Psoas muscle (tissue), 8 donors: ENCODE measurements around the gene FGGY. TPM values are rescaled to one million over a fixed set of nuclear protein-coding genes. Genes with fewer than 3 reads are reported as not detected.

Experiments used
- ATAC-seq, 4 donors: fragments of 200-7000 bp; cut with Tn5 transposase; one replicate each; pipeline ENCODE4 v1.9.1; 2020; ENCODE audit warnings: moderate library complexity in 3 of 4, mild to moderate bottlenecking in 2 of 4
- DNase-seq, 2 donors: peaks; one replicate each; pipeline ENCODE4 v3.0.0-alpha.2; 2020
- H3K27ac ChIP-seq: fragments of 200-600 bp; one replicate; pipeline ENCODE4 v1.8.0; 2022
- H3K27me3 ChIP-seq, 3 donors: fragments of 200-600 bp in 1 of 3; one replicate each; pipeline versions ENCODE4 v1.6.1 to v1.8.0; 2013 to 2022; ENCODE audit warnings: low read length in 2 of 3, mild to moderate bottlenecking in 2 of 3, moderate library complexity in 1 of 3; ENCODE audit not compliant: insufficient read depth in 3 of 3
- H3K36me3 ChIP-seq, 2 donors: fragments of 200-600 bp in 1 of 2; one replicate each; pipeline versions ENCODE4 v1.6.1 to v1.8.0; 2013 to 2022; ENCODE audit warnings: low read depth in 1 of 2, mild to moderate bottlenecking in 1 of 2, moderate library complexity in 1 of 2; ENCODE audit not compliant: insufficient read depth in 1 of 2
- H3K4me1 ChIP-seq: fragments of 200-600 bp; one replicate; pipeline ENCODE4 v1.8.0; 2022
- H3K4me3 ChIP-seq: fragments of 200-600 bp; one replicate; pipeline ENCODE4 v1.8.0; 2022; ENCODE audit warnings: mild to moderate bottlenecking
- H3K9me3 ChIP-seq: fragments of 200-600 bp; one replicate; pipeline ENCODE4 v1.8.0; 2022
- CTCF ChIP-seq: fragments of 200-600 bp; IDR thresholded peaks from one replicate; pipeline ENCODE4 v1.8.0; 2022; ENCODE audit warnings: antibody characterized with exemption
- whole genome bisulfite sequencing, 3 donors: extraction: QIAGEN DNeasy Blood & Tissue Kit; methylation state at CpG; one replicate each; pipeline versions ENCODE4 v1.1.6 to v1.1.7; 2013; 5-methylcytosine and 5-hydroxymethylcytosine counted together
- intact Hi-C, 2 donors: fragments of 100-400 bp; cut with DNase I; formaldehyde crosslinking; loops; one replicate each; pipeline versions ENCODE4 v1.11.0 to v1.14.2; 2022
- polyA plus RNA-seq, 3 donors: library from polyadenylated mRNA; stranded (reverse); fragments of 200-250 nt; gene quantifications; one replicate each; pipeline ENCODE4 v1.2.3, GENCODE V29; 2013
- total RNA-seq, 4 donors: library from RNA; stranded (reverse); fragmentation: NEBNext Ultra II Directional in 2 of 4; extraction: Animal tissue kit (Norgen Biotek cat#: 25700) in 2 of 4; gene quantifications; one replicate each; pipeline versions ENCODE4 v1.2.1 to v1.2.4, GENCODE V29; 2021 to 2023
- donor health status: healthy with polysubstance abuse.
- donor health status: DM: no; HTN: no; CAD: no; lungs with moderate emphysema.
- donor health status: Bipolar disorder and iron deficiency.
- donor health status: healthy.
- donor health status: DM: yes; HTN: yes; CAD: no.
- donor health status: DM: no; HTN: no; CAD: no.
- donor health status: DM: no; HTN: no; CAD: no.
- donor health status: DM: yes; HTN: yes; CAD: no.

The FGGY gene
- total and polyA plus RNA-seq, 7 donors, result 11.9 to 72.2 (median 46.5) TPM

DNA sequence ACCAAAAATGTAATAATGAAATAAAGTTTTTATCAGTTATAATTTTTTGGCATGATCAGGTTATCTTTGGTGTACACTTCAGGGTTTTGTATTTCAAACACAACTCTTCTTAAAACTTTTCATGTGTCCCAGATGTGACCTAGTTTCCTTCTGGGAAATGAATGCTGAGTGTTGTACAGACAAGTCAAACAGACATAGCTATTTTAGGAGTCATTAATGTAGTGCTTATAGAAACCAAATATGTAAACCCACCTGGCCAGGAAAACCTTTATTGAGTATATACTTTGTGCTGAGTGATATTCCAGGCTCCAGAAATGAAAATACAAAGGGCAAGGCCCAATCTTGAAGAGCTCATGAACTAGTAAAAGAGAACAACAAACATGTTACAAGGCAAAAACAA, 491.9 kb downstream of the FGGY start:
- ATAC-seq (no peak), DNase-seq (no peak)
- Histone ChIP-seq H3K27me3 (no peaks in the 10 kb centered on the region), H3K36me3 (no peaks in the 10 kb centered on the region), H3K27ac (no peak overlapping the region), H3K9me3 (no peaks in the 10 kb centered on the region), H3K4me3 (no peak overlapping the region), H3K4me1 (no peaks in the 10 kb centered on the region)
- no peak for TF ChIP-seq CTCF
- intact Hi-C loops, result no loop called here

- intact Hi-C loops, result no loop called here
- Histone ChIP-seq H3K9me3 (peaks cover 11% of the 10 kb centered on the region), H3K27ac (no peak overlapping the region), H3K4me1 (no peaks in the 10 kb centered on the region), H3K36me3 (no peaks in the 10 kb centered on the region), H3K27me3 (no peaks in the 10 kb centered on the region), H3K4me3 (no peak overlapping the region)
- TF ChIP-seq CTCF, result no peak
- DNase-seq (no peak), ATAC-seq (no peak)
Measured at GRCh38 chr1:59798600-59798999, 501.7 kb downstream of the FGGY start.

DNA sequence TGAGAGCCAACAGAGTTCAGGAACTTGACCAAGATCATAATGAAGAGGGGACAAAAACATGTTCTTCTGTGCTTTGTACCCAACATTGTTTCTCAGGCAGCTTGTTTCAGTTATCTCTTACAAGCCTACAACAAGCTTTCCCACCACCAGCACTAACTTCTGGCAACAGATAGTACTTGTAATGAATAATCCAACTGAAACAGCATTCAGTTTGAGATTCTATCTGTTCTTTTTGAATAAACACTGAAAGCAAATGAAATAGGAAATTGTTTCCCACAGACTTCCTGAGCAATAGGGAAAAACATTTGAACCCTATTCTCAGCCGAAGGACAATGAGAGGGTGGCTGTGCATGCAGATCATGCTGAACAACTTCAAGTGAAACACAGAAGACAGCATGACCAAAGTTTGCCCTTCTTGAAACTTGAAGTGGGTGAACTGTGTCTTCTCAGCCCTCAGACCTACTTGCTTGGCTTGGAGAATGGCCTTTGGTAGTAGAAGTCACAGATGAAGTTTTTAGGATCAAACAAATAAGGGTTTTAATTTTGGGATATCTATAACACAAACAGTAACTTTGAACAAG, 506.7 kb downstream of the FGGY start:
- DNase-seq, result no peak
- H3K9me3 ChIP-seq, result no peaks in the 10 kb centered on the region
- 76 to 80% (median 77%) methylated on average over 1 of the region's 1 CpG for WGBS, 3 donors
- H3K36me3 ChIP-seq, result no peaks in the 10 kb centered on the region
- ATAC-seq, result no peak
- H3K27ac ChIP-seq, result no peak overlapping the region
- H3K27me3 ChIP-seq, result no peaks in the 10 kb centered on the region
- intact Hi-C loops, result no loop called here
- TF ChIP-seq CTCF, result no peak
- H3K4me1 ChIP-seq, result no peaks in the 10 kb centered on the region
- H3K4me3 ChIP-seq, result no peak overlapping the region

- intact Hi-C loops, result no loop called here
- Histone ChIP-seq H3K4me3 (no peak overlapping the region), H3K36me3 (no peaks in the 10 kb centered on the region), H3K9me3 (no peaks in the 10 kb centered on the region), H3K27me3 (no peaks in the 10 kb centered on the region), H3K4me1 (no peaks in the 10 kb centered on the region), H3K27ac (no peak overlapping the region)
- no peak for ATAC-seq
- DNase-seq, result no peak
- no peak for TF ChIP-seq CTCF
Measured at GRCh38 chr1:59804301-59804700, 507.4 kb downstream of the FGGY start.

DNA sequence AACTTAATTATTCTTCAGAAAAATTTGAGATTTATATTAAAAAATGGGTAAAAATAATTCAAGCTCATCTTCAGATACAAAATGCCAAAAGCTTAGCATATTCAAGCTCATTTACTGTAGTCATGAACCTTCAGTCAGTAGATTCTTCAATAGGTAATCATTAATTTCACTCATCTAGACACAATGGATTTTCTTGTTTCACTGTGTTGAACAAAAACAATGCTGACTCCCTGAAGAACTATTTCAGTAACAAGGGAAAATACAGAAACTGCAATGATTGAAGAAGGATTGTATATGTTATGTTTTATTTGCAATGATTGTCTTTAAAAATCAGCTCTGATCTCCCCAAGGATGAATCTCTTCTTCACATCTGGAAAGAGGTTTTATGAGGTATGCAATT, 508.7 kb downstream of the FGGY start:
- Histone ChIP-seq H3K36me3 (no peaks in the 10 kb centered on the region), H3K9me3 (no peaks in the 10 kb centered on the region), H3K4me3 (no peak overlapping the region), H3K4me1 (no peaks in the 10 kb centered on the region), H3K27me3 (peaks cover 0 to 4% (median 0%) of the 10 kb centered on the region in 3 donors), H3K27ac (no peak overlapping the region)
- DNase-seq (no peak), ATAC-seq (no peak)
- TF ChIP-seq CTCF, result no peak
- intact Hi-C loops, result no loop called here
